ENCODE results near the gene TAOK1.

- TF ChIP-seq CTCF (conservative IDR thresholded peaks at IDR 0.05; ENCODE audit: low read length) (no peak), EZH2phosphoT487 (IDR thresholded peaks at IDR 0.05; ENCODE audit: borderline replicate concordance) (no peak)
Measured at GRCh38 chr17:29557739-29558116, 167.6 kb downstream of the TAOK1 start.
